Frontal cortex (tissue), 4 donors: ENCODE results near the gene HACL1. TPM values are rescaled to one million over a fixed set of nuclear protein-coding genes. Genes with fewer than 3 reads are reported as not detected.

Experiments used
- DNase-seq, 2 donors: peaks; one replicate each; pipeline ENCODE4 v3.0.0; 2012; ENCODE audit warnings: low spot score in 2 of 2
- FAIRE-seq: peaks from 2 replicates; lab custom pipeline; 2012; peaks lifted over from hg19 to GRCh38; lab: Jason Lieb, UNC
- total RNA-seq: library from RNA; depleted of rRNA; stranded (reverse); fragments of >200 nt; gene quantifications from one replicate; pipeline ENCODE4 v1.2.3, GENCODE V29; 2014
- donor health status: control.
- donor health status: control.
- donor health status: control.

The HACL1 gene
- total RNA-seq, 1 donor from 2014 or later = 33.4 TPM

DNA sequence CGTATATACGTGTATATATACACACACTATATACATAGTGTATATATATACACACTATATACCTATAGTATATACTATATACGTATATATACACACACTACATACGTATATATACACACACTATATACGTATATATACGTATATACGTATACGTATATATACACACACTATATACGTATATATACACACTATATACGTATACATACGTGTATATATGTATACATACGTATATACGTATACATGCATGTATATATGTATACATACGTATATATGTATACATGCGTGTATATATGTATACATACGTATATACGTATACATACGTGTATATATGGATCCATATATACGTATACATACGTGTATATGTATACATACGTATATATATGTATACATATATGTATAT lies 9.4 kb downstream of the HACL1 start:
- no peak for FAIRE-seq

DNA sequence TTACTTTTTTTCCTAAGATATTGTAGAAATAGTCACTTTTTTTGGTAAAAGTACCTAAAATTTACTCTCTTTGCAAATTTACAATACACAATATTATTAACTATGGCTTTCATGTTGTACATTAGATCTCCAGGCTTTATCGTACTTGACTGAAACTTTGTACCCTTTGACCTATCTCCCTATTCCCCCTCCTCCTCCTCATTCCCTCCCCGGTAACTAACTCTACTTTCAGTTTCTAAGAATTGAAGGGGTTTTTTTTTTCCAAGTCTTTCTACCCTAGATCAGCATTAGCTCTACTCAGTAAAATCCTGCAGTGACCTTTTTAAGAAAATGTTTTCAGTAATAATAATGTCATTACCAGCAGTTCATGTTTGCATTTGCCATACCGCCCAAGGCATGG lies 10.1 kb downstream of the HACL1 start:
- FAIRE-seq (no peak), DNase-seq (no peak)

More for the DNA sequence above, 9.4 kb downstream of the HACL1 start:
- DNase-seq = no peak

DNA sequence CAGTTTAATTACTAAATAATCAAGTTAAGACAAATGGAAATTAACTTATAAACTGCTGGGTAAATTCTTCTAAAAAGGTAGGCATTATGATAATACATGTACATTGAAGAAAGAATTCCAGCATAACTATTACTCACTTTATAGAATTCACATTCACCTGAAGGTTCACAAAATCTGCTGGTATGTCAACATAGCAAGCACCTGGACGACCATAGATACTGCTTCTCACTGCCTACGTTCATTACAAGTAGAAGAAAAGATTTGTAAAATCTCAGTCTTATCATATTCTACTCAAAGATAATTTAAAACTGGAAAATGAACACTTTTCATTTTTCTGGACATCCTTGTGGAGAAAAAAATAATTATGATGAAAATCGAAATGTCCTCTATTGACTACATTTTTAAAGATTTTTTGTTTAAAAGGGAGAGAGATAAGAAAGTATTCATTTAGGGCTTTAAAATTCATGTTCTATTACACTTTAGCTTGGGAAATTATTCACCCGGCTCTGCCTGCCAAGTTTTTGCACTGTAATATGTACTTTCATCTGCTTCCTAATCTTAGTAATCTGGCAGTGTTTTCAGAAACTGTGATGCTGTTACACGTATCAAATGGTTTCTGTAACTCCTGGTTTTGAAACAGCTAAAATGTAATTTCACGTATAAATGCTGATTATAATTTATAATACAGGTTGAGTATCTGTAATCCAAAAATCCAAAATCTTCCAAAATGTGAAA lies 16.1 kb downstream of the HACL1 start:
- DNase-seq = no peak
- no peak for FAIRE-seq

DNA sequence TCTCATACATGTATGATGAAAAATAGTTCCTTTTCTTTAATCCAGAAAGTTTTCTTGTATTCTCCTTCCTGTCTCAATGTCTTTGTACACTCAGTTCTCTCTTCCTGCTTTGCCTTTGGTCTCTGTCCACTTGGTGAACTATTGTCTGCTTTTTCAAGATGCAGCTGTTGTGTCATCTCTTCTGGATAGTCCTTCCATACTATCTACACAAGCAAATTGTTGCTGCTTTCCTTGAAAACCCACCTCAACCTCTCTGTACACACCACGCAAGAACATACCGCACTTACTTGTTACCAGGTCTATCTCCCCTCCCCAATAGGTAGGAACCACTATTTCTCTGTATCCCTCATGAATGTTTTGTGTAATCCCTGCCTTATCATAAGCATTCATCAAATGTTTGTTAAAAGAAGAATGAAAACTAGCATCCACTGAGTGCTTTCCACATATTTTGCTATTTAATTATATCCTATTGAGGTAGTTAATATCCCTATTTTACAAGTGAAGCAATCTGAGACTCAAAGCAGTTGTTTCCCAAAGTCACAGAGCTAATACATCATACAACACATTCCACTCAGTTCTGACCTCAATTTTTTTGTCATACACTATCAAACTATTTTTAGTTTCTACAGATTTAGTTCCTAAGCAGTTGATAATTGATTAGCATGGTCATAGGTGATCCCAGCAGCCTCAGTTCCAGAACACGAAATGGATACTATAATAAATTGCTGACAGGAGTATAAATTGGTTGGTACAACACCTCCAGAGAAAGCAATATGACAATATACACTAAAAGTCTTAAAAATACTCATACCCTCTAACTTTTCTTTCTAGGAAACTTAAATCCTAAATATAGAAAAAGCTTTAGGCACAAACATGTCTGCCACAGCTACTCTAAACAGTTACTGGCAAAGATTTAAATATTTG lies 19.6 kb downstream of the HACL1 start:
- DNase-seq (no peak), FAIRE-seq (no peak)

DNA sequence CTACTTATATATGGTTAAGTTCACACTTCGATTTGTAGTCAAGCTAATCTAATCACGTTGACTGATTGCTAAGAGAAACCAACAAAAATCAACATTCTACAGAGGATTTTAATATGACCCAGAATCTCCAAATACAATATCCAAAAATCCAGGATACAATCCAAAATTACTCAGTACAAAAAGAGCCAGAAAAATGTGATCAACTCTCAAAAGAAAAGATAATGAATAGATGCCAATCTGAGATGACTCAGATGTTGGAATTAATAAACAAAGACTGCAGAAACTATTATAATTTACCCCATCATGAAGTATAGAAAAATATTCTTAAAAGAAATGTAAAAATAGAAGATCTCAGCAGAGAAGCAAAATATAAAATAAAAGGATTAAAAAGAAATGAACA lies 22.3 kb downstream of the HACL1 start:
- FAIRE-seq (peak; percentile 47), DNase-seq (no peak)

DNA sequence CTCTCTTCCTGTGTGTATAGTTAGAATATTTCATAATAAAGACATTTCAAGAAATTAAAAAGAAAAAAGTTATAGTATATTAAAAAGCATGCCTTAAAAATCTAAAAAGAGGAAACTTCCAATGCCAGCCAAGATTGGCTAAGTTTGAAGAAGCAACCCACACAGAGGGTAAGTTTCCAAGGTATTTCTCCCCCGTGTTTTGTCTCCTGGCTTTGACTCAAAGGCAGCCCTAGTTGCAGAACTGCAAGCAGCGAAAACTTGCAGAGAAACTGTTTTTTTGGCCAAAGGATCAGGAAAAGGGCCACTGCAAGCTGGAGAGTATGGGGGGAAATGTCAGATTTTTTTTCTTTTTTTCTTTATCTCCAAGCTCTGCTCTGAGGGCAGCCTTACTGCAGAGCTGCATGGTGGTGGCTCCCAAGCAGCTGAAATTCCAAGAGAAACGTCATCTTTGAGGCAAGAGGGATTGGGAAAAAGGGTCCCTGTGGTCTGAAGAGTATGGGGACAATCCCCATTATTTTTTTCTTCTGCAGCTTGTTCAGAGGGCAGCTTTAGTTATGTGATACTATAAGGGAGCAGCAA lies 23.0 kb downstream of the HACL1 start:
- DNase-seq (no peak), FAIRE-seq (no peak)

DNA sequence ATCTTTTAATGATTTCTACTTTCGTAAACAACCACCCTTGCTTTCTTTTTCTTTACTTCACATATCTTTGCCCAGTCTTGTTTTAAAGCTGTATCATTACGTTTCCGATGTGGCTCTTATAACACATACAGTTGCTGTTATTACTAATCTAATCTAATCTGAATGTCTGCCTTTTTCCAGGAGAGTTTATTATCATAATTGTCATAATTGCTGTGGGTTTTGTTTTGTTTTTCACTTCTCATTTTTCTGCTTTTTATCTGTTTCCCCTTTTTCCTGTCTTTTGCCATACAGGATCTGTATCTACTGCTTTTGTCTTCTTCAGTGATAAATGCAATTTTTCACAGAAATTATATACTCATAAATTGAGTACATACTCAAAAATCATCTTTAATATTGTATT lies 24.9 kb downstream of the HACL1 start:
- FAIRE-seq = no peak
- no peak for DNase-seq

DNA sequence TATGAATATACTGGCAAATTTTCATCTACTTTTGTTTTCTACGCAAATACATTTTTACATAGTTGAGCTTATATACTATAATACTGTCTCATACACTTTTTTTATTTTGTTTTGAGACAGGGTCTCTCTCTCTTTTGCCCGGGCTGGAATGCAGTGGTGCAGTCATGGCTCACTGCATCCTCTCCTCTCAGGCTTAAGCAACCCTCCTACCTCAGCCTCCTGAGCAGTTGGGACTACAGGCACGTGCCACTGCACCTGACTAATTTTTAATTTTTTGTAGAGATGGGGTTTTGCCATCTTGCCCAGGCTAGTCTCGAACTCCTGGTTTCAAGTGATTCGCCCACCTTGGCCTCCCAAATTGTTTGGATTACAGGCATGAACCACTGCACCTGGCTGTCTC lies 25.9 kb downstream of the HACL1 start:
- DNase-seq (no peak), FAIRE-seq (no peak)

DNA sequence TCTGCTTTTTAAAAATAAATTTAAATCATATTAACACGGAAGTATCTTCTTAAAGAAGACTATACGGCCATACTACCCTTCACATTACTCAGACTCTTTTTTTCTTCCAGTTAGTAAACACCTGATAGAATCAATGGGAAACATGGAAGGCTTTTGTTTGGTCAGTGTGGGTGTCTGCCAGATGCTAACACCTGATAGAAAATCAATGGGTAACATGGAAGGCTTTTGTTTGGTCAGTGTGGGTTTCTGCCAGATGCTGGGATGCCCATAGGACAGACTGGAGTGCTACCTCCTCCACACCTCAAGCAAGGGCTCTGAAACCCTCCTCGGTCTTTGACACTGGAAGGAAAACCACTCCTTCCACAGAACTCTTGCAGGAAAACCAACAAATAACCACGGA lies 29.2 kb downstream of the HACL1 start:
- DNase-seq = no peak
- FAIRE-seq = no peak

DNA sequence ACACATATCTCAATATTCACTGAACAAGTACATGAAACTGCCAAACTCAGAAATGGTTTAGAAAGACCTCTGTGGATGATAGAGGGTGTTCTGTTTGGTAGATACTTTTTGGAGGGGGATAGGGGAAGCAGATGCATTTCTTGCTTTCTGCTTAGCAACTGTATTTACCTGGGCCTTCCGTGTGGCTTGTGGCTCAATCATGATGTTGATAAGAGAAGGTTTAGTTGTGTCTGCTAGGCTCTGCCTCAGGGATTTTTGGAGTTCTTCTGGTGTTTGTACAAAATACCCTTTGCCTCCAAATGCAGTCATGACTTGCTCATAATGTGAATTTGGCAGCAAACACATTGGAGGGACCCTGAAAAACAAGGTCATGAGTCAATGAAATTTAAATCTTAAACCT lies 38.2 kb downstream of the HACL1 start:
- FAIRE-seq = no peak
- DNase-seq = no peak

DNA sequence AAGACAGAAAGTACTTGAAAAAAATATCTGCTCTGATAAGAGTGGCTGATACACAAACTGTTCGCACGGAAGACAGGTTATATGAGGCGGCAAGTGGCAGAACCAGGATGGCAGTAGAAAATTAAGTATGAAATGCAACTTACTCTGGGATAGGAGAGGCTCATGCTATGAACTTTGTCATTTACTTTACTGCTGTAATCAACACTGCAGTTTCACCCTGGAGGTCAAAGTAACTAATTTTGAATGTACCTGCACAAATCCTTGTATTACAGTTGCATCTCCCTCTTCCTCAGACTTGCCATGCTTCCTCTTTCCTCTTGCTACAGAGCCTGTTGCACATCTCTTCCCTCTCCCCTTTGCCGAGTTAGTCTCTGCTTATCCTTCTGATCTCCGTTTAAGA lies 38.8 kb downstream of the HACL1 start:
- FAIRE-seq (no peak), DNase-seq (no peak)

DNA sequence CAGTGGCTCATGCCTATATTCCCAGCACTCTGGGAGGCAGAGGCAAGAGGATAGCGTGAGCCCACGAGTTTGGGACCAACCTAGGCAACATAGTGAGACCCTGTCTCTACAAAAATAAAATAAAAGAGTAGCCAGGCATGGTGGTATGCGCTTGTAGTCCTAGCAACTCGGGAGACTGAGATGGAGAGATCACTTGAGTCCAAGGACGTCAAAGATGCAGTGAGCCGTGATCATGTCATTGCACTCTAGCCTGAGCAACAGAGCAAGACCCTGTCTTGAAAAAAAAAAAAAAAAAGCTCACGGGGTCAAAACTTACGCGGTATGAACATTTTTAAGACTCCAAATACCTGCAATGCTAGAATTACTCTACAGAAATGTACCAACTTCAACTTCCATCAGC lies 42.8 kb downstream of the HACL1 start:
- FAIRE-seq (no peak), DNase-seq (no peak)

DNA sequence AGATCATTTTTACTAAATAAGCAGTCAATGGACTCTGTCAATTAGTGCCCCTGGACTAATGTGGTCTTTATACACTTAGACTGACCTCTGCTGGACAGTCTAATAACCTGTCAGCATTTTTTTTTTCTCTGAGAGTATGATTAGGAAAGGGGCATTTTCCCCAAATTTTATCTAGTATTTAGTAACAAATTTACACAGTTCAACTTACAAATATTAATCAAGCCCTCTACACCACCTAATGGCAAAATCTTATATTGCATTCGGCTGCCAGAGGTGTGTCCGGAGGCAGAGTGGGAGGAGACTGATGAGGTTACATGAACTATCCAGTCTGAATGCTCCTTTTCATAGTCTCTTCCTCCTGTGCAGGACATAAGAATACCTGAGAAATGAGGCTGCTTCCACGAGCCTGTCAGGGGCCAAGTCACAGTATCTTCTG lies 43.8 kb downstream of the HACL1 start:
- no peak for FAIRE-seq
- no peak for DNase-seq

DNA sequence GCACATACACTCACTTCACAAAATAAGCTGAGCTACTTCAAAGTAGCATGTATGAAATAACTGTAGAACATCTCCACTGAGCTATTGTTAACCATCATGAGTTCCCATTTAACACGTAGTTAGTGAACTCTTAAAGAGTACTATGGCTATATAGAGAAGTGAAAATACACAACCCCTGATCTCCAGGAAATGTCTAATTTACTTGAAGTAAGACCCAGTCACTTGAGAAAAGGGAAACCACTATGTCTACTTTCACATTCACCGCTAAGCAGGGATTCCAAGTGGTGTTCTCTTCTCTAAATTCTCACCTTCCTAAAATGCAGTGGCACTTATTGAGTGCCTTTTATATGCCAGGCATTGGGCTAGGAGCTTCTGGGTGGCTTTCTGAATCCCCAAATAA lies 44.9 kb downstream of the HACL1 start:
- FAIRE-seq = no peak
- DNase-seq = no peak

DNA sequence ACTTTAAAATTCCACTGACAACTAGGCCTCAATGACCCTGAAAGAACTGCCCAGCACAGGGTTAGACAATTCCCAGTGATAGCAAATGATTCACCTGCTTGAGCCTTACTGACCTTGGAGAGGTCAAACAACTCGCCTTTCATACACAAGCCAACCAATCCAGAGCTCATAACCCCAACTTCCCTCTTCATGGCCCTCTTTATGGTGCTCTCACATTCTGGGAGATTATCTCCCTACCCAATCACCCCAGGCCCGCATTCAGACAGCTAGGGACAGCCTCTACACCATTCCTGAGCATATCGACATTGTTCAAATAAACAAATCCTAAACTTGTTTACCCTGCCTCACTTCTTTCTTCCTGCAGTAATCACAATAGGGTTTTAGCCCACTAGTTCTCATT lies 47.6 kb downstream of the HACL1 start:
- no peak for DNase-seq
- FAIRE-seq = no peak

DNA sequence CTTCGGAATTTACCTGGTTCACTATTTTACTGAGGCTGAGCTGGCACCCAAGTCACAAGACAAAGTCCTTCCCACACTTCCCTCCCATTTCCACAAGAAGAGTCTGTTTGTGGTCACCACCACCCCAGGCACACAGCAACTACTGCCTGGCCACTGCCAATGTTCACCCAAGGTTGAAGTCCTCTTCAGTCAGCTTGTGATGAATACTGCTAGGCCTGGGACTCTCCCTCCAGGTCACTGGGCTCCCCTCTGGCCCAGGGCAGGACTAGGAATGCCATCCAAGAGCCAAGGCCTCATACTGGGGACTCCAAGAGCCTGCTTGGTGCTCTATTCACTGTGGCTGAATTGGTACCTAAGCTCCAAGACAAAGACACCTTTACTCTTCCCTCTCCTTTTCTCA lies 49.5 kb downstream of the HACL1 start:
- FAIRE-seq = no peak
- no peak for DNase-seq

DNA sequence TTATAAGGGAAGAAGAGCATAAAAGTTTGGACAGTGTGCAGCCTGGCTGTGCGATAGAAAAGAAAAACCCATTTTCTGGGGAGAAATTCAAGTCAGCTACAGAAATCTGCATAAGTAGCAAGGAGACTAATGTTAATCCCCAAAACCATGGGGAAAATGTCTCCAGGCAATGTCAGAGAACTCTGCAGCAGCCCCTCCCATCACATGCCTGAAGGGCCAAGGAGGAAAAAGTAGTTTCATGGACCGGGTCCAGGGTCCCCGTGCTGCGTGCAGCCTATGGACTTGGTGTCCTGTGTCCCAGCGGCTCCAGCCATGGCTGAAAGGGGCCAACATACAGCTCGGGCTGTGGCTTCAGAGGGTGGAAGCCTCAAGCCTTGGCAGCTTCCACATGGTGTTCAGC lies 51.5 kb downstream of the HACL1 start:
- DNase-seq = no peak
- FAIRE-seq = no peak

DNA sequence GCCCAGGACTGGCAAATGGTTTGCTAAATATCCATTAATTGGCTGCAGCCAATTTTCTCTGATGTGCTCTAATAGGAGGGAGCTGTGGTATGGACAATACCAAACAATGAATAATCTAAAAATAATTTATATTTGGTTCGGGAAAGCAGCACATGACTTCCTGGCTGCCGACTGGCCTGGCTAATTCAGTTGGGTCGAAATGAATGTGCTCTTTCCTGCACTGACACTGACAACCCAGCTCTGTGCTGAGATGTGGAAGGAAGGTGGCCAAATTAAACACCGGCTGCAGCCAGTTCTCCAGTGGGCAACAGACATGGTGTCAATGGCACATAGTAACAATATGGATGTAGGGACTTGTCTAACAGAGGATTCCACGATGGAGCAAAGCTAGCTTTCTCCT lies 58.8 kb downstream of the HACL1 start:
- no peak for DNase-seq
- no peak for FAIRE-seq

DNA sequence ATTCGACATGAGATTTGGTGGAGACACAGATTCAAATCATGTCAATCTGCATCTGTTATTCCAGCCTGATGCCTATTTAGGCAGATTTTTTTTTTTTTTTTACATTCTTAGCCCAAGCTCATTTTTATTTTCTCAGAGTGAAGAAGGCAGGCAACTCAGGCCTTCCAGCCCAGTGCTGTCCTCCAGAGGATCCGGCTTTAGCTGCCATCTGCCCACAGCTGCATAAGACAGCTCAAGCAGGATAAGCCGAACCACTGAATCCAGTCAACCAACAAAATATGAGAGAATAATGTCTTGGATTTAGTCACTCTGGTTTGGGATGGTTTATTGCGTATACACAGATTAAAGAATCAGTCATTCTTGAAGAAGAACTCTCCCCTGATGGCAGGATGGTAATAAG lies 60.0 kb downstream of the HACL1 start:
- DNase-seq (no peak), FAIRE-seq (no peak)

DNA sequence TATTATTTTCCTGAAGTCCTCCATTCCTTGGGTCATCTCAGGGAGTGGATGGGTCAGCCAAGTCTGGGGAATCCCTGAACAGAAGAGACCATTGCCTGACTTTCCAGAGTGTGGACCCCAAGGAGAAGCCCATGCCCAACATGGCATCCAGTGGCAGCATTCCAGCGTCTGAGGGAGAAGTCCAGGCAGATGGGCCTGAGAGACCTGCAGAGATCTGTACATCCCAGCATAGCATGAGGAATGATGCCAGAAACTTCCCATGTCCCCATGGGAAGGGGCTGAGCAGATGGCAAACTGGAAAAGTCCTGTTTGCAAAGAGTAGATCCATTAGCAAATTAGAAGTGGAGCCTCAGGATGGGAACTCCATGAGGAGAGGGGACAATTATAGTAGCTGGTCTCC lies 62.3 kb downstream of the HACL1 start:
- FAIRE-seq (no peak), DNase-seq (no peak)

DNA sequence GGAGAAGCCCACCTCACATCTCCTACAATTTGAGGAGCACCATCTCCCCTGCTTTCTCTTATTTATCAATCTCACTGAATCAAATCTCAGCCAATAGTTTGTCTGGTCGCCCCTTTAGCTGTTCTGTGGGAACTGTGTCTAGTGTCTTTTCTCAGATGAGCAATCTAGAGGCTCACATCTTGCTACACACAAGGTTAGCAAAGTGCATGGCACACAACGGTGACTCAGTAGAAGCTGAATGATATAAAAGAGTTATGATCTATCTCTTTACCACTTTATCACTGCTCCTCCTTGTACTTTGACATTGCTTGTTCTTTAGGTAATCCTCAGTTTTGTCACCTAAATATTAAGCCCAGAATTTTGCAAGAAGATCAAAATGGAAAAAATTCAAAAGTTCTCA lies 63.0 kb downstream of the HACL1 start:
- DNase-seq (no peak), FAIRE-seq (no peak)
